ENCODE results near the gene TMC1. TPM values are rescaled to one million over a fixed set of nuclear protein-coding genes. Genes with fewer than 3 reads are reported as not detected.

TMC1 gene
- total and polyA plus RNA-seq, 12 donors: 0.01 to 0.67 (median 0.43) TPM; not detected in 6

DNA sequence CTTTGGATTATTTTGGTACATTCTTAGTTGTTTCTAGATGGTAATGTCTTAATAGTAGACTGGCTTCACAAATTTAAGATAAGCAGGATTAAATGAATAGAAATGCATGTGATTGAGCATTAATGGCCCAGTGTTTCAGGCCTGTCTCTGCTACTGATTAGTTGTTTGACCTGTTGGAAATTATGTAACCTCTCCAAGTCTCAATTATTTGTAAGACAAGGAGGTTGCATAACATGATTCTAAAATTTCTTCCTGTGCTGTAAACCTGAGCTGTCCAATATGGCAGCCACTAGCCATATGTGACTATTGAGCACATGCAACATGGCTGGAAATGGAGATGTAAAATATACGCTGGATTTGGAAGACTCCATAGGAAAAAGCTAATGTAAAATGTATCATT, 333.9 kb downstream of the TMC1 start:
- TF ChIP-seq, protein P1, sequence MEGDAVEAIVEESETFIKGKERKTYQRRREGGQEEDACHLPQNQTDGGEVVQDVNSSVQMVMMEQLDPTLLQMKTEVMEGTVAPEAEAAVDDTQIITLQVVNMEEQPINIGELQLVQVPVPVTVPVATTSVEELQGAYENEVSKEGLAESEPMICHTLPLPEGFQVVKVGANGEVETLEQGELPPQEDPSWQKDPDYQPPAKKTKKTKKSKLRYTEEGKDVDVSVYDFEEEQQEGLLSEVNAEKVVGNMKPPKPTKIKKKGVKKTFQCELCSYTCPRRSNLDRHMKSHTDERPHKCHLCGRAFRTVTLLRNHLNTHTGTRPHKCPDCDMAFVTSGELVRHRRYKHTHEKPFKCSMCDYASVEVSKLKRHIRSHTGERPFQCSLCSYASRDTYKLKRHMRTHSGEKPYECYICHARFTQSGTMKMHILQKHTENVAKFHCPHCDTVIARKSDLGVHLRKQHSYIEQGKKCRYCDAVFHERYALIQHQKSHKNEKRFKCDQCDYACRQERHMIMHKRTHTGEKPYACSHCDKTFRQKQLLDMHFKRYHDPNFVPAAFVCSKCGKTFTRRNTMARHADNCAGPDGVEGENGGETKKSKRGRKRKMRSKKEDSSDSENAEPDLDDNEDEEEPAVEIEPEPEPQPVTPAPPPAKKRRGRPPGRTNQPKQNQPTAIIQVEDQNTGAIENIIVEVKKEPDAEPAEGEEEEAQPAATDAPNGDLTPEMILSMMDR (IDR thresholded peaks at IDR 0.05): no peak
- no peak overlapping the region for H3K27ac ChIP-seq
- 98 to 100% methylated on average over 1 of the region's 1 CpG for WGBS, 2 donors
- ATAC-seq (no peak), DNase-seq (no peak)
- no peaks in the 10 kb centered on the region for H3K9me3 ChIP-seq
- no peaks in the 10 kb centered on the region for H3K27me3 ChIP-seq
- H3K4me3 ChIP-seq: no peak overlapping the region
- peaks cover 0 to 29% (median 18%) of the 10 kb centered on the region in 9 donors for H3K4me1 ChIP-seq
- intact Hi-C loops (cut with DNase I): loop anchor here in 9 of 10 donors (5.0 to 10.0 kb wide), 5 partner anchors 167 to 329 kb away; no protein-coding TSS in a partner anchor
- no peaks in the 10 kb centered on the region for H3K36me3 ChIP-seq

DNA sequence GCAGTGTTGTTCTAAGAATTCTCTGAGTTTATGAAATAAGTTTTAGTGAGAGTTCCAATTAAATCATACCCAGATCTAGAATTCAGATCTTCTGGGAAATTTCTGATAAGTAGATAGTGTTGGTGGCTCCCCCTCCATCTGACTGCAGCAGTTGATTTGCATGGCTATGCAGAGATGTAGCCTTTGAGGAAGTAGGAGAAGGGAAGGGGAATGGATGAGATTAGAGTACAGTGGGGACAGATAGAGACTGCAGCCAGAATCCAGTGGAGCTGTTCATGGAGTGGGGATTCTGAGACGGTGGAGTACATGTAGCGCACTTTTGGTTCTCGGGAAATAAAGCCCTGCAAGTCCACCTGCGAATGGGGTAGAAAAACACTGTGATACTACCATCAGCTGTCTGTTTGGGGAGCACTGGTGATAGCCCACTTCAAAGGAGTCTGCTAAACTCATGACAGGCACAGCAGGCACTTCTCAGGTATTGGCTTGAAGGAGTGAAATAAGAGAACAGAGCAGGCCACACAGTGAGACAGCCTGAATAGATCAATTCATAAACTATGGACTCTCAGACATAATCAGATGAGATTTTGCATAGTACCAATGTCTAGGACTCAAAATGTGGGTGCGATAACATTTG, 334.6 kb downstream of the TMC1 start:
- no peak for DNase-seq
- no peak for ATAC-seq
- Histone ChIP-seq H3K36me3 (no peaks in the 10 kb centered on the region), H3K27ac (no peak overlapping the region), H3K4me3 (no peak overlapping the region), H3K27me3 (no peaks in the 10 kb centered on the region), H3K4me1 (peaks cover 0 to 29% (median 18%) of the 10 kb centered on the region in 9 donors), H3K9me3 (no peaks in the 10 kb centered on the region)
- TF ChIP-seq, protein P1 (IDR thresholded peaks at IDR 0.05): no peak
- 79 to 84% methylated on average over 5 of the region's 5 CpGs for WGBS, 2 donors
- intact Hi-C loops (cut with DNase I): loop anchor here in 9 of 10 donors (2.0 to 10.0 kb wide), 6 partner anchors 166 to 329 kb away; no protein-coding TSS in a partner anchor

DNA sequence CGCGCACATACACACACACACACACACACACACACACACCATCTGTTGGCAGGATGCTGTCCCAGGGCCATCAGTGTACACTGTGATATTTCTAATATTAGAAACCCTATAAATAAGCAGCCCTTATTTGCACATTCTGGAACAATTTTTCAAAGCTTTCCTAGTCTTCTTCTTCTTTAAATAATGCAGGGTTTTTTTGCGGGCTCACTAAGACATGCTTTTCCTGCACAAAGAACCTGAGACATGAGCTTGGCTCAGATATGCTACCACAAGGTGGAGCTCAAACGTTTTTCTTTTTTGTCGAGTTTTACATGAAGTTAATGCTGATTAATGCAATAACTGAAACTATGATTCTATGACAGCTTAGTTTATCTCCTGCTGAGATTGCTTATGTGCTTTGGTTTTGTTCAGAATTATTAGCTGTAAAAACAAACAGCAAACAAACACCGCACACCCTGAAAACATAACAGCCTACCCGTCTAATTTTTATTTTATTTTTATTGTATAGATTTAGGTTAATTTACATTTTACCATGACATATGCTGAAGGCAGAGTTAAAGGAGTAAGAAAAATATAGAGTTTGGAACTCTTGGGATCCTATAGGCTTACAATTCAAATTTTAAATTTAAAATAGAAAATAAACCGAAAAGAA, 335.7 kb downstream of the TMC1 start:
- H3K4me3 ChIP-seq: no peak overlapping the region
- intact Hi-C loops (cut with DNase I): loop anchor here in 9 of 10 donors (2.0 to 10.0 kb wide), 6 partner anchors 165 to 328 kb away; no protein-coding TSS in a partner anchor
- no peaks in the 10 kb centered on the region for H3K9me3 ChIP-seq
- TF ChIP-seq, protein P1 (IDR thresholded peaks at IDR 0.05): peak; percentile 25 to 78 (median 68)
- H3K27me3 ChIP-seq: no peaks in the 10 kb centered on the region
- 44 to 52% methylated on average over 8 of the region's 8 CpGs for WGBS, 2 donors
- H3K36me3 ChIP-seq: no peaks in the 10 kb centered on the region
- H3K27ac ChIP-seq: peak overlapping the region in 4 of 10 donors; percentile 20 to 52 (median 35)
- DNase-seq: peak in 1 of 2 donors; percentile 45
- H3K4me1 ChIP-seq: peaks cover 0 to 29% (median 18%) of the 10 kb centered on the region in 9 donors
- peak; percentile 61 to 91 (median 76) for ATAC-seq

DNA sequence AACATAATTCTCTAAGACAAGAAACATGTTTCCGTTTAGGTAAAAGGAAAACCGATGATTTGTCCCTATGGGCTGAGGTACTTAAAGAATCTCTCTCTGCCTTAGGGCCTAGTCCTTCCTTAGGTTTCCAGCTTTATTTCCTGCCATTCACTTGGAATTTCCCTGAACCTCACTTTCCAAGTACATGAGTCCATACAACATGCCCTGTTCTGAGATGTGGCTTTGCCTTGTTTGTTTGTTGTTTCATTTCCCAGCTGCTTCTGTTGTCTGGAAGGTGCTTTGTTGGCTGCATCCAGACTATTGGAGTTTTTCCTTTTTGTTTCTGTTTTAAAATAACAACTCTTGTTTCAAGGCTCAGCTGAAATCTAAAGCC, 336.2 kb downstream of the TMC1 start:
- intact Hi-C loops (cut with DNase I): loop anchor here in 9 of 10 donors (2.0 to 10.0 kb wide), 6 partner anchors 165 to 327 kb away; no protein-coding TSS in a partner anchor
- TF ChIP-seq, protein P1 (IDR thresholded peaks at IDR 0.05): no peak
- peak overlapping the region in 4 of 10 donors; percentile 20 to 52 (median 35) for H3K27ac ChIP-seq
- 53 to 72% methylated on average over 2 of the region's 2 CpGs for WGBS, 2 donors
- DNase-seq: no peak
- H3K27me3 ChIP-seq: no peaks in the 10 kb centered on the region
- no peak overlapping the region for H3K4me3 ChIP-seq
- ATAC-seq: peak in 2 of 8 donors; percentile 22 to 31
- no peaks in the 10 kb centered on the region for H3K9me3 ChIP-seq
- no peaks in the 10 kb centered on the region for H3K36me3 ChIP-seq
- peaks cover 0 to 29% (median 18%) of the 10 kb centered on the region in 9 donors for H3K4me1 ChIP-seq
